CD4-positive, alpha-beta T cell (primary cell): ENCODE measurements around the gene LPCAT2. TPM values are rescaled to one million over a fixed set of nuclear protein-coding genes. Genes with fewer than 3 reads are reported as not detected.

ENCODE experiments used
- ATAC-seq: fragments of 200-7000 bp; cut with Tn5 transposase; one replicate; pipeline ENCODE4 v1.10.0; 2022; ENCODE audit warnings: mild to moderate bottlenecking; ENCODE audit not compliant: poor library complexity
- CTCF ChIA-PET: fragments of 350-600 bp; sonication (Branson Sonifier 250); formaldehyde crosslinking; loops from one replicate; lab custom pipeline; 2021; ENCODE audit warnings: antibody characterized with exemption, inconsistent platforms; lab: Charles Lee
- POLR2A ChIA-PET: fragments of 350-600 bp; sonication (Branson Sonifier 250); formaldehyde crosslinking; loops from one replicate; lab custom pipeline; 2021; ENCODE audit warnings: antibody characterized with exemption, inconsistent platforms; lab: Charles Lee
- DNase-seq, 14 experiments: peaks; one replicate each; pipeline ENCODE4 v3.0.0-alpha.2; 2013 to 2020; ENCODE audit warnings: mixed read lengths in 2 of 14
- H3K27ac ChIP-seq, 2 donors: one replicate each; pipeline versions ENCODE4 v1.5.1 to v1.7.0; 2013; ENCODE audit warnings: low read length in 2 of 2, low read depth in 1 of 2, mild to moderate bottlenecking in 1 of 2
- H3K27me3 ChIP-seq, 2 experiments: 1 replicate in 1 of 2; 2 replicates in 1 of 2; pipeline versions ENCODE4 v1.6.1 to v1.7.0; 2013; ENCODE audit warnings: low read length in 2 of 2, control low read depth in 1 of 2, mild to moderate bottlenecking in 1 of 2, moderate library complexity in 1 of 2; ENCODE audit not compliant: insufficient read depth in 2 of 2, control insufficient read depth in 1 of 2
- H3K36me3 ChIP-seq: one replicate; pipeline ENCODE4 v1.6.1; 2013; ENCODE audit warnings: low read length, control low read depth; ENCODE audit not compliant: insufficient read depth
- H3K4me1 ChIP-seq: one replicate; pipeline ENCODE4 v1.6.1; 2013; ENCODE audit warnings: low read length, control low read depth; ENCODE audit not compliant: insufficient read depth
- H3K4me3 ChIP-seq: one replicate; pipeline ENCODE4 v1.5.1; 2013; ENCODE audit warnings: mild to moderate bottlenecking, low read length, moderate library complexity
- H3K9me3 ChIP-seq, 2 experiments: 1 replicate in 1 of 2; 2 replicates in 1 of 2; pipeline versions ENCODE4 v1.6.1 to v1.7.0; 2013; ENCODE audit warnings: low read length in 2 of 2, mild to moderate bottlenecking in 2 of 2, control low read depth in 1 of 2, moderate library complexity in 1 of 2; ENCODE audit not compliant: control insufficient read depth in 1 of 2, insufficient read depth in 1 of 2
- H3K27ac Mint-ChIP-seq: one replicate; pipeline ENCODE4 v1.8.0; 2020; ENCODE audit warnings: mixed read lengths
- H3K27me3 Mint-ChIP-seq: one replicate; pipeline ENCODE4 v1.8.0; 2021; ENCODE audit warnings: mixed read lengths
- H3K36me3 Mint-ChIP-seq: one replicate; pipeline ENCODE4 v1.8.0; 2021; ENCODE audit warnings: low read depth, mixed read lengths
- H3K4me1 Mint-ChIP-seq: one replicate; pipeline ENCODE4 v1.8.0; 2021; ENCODE audit warnings: low read depth, mixed read lengths
- H3K4me3 Mint-ChIP-seq: one replicate; pipeline ENCODE4 v1.8.0; 2020; ENCODE audit warnings: mild to moderate bottlenecking, mixed read lengths
- H3K9me3 Mint-ChIP-seq: one replicate; pipeline ENCODE4 v1.8.0; 2020; ENCODE audit warnings: mixed read lengths
- intact Hi-C, 2 experiments: fragments of 100-400 bp; cut with DNase I in 1 of 2; cut with micrococcal nuclease in 1 of 2; formaldehyde crosslinking; loops; one replicate each; pipeline versions ENCODE4 v1.15.1 to v1.9.0; 2023 to 2025; cut with DNase I, micrococcal nuclease
- total RNA-seq, 174 experiments: library from RNA in 2 of 174; stranded (reverse) in 2 of 174; gene quantifications; one replicate each; pipeline ENCODE4 v1.2.3 and lab custom pipeline; 2021 to 2026
- TF ChIP-seq, protein P1 (sequence below): fragments of 200-600 bp; IDR thresholded peaks from one replicate; pipeline ENCODE4 v1.8.0; 2022; ENCODE audit warnings: antibody characterized with exemption, mild to moderate bottlenecking

The LPCAT2 gene
- total RNA-seq, 2 experiments from 2014 or later, result 0.22 to 0.36 TPM

GRCh38 chr16:55597928-55598327, 89.1 kb downstream of the LPCAT2 start:
- no peak overlapping the region for H3K27ac Mint-ChIP-seq

GRCh38 chr16:55605754-55606336, 97.0 kb downstream of the LPCAT2 start:
- H3K9me3 ChIP-seq, result no peaks in the 10 kb centered on the region
- no peaks in the 10 kb centered on the region for H3K27me3 ChIP-seq
- H3K36me3 Mint-ChIP-seq, result no peaks in the 10 kb centered on the region
- ATAC-seq, result no peak
- TF ChIP-seq, protein P1, sequence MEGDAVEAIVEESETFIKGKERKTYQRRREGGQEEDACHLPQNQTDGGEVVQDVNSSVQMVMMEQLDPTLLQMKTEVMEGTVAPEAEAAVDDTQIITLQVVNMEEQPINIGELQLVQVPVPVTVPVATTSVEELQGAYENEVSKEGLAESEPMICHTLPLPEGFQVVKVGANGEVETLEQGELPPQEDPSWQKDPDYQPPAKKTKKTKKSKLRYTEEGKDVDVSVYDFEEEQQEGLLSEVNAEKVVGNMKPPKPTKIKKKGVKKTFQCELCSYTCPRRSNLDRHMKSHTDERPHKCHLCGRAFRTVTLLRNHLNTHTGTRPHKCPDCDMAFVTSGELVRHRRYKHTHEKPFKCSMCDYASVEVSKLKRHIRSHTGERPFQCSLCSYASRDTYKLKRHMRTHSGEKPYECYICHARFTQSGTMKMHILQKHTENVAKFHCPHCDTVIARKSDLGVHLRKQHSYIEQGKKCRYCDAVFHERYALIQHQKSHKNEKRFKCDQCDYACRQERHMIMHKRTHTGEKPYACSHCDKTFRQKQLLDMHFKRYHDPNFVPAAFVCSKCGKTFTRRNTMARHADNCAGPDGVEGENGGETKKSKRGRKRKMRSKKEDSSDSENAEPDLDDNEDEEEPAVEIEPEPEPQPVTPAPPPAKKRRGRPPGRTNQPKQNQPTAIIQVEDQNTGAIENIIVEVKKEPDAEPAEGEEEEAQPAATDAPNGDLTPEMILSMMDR, result no peak
- POLR2A ChIA-PET, result no interaction called here
- no peak for DNase-seq
- H3K4me3 Mint-ChIP-seq, result no peak overlapping the region
- H3K9me3 Mint-ChIP-seq, result no peaks in the 10 kb centered on the region
- H3K27ac Mint-ChIP-seq, result no peak overlapping the region
- H3K36me3 ChIP-seq, result no peaks in the 10 kb centered on the region
- CTCF ChIA-PET, result no interaction called here
- no peaks in the 10 kb centered on the region for H3K4me1 Mint-ChIP-seq
- no peaks in the 10 kb centered on the region for H3K27me3 Mint-ChIP-seq
- H3K4me3 ChIP-seq, result no peak overlapping the region
- no peaks in the 10 kb centered on the region for H3K4me1 ChIP-seq
- intact Hi-C loops, result no loop called here
- H3K27ac ChIP-seq, result no peak overlapping the region

More at GRCh38 chr16:55597928-55598327, 89.1 kb downstream of the LPCAT2 start:
- Mint-ChIP-seq H3K36me3 (no peaks in the 10 kb centered on the region), H3K4me1 (no peaks in the 10 kb centered on the region), H3K9me3 (no peaks in the 10 kb centered on the region), H3K4me3 (no peak overlapping the region), H3K27me3 (peaks cover 26% of the 10 kb centered on the region)
- peaks cover 0 to 4% of the 10 kb centered on the region in 2 experiments for H3K27me3 ChIP-seq
- H3K4me3 ChIP-seq, result no peak overlapping the region
- DNase-seq, result no peak
- TF ChIP-seq, protein P1, result no peak
- CTCF ChIA-PET, result no interaction called here
- POLR2A ChIA-PET, result no interaction called here
- no peaks in the 10 kb centered on the region for H3K9me3 ChIP-seq
- no peak overlapping the region for H3K27ac ChIP-seq
- H3K4me1 ChIP-seq, result no peaks in the 10 kb centered on the region
- intact Hi-C loops, result no loop called here
- ATAC-seq, result no peak
- H3K36me3 ChIP-seq, result no peaks in the 10 kb centered on the region

GRCh38 chr16:55613613-55614335, 104.9 kb downstream of the LPCAT2 start:
- DNase-seq, result no peak
- Histone ChIP-seq H3K4me1 (no peaks in the 10 kb centered on the region), H3K27ac (no peak overlapping the region), H3K27me3 (peaks cover 4 to 5% of the 10 kb centered on the region in 2 experiments), H3K9me3 (peaks cover 0 to 5% of the 10 kb centered on the region in 2 experiments), H3K36me3 (no peaks in the 10 kb centered on the region), H3K4me3 (no peak overlapping the region)
- peaks cover 20% of the 10 kb centered on the region for H3K27me3 Mint-ChIP-seq
- TF ChIP-seq, protein P1, result no peak
- intact Hi-C loops, result no loop called here
- no peaks in the 10 kb centered on the region for H3K9me3 Mint-ChIP-seq
- ChIA-PET CTCF (no interaction called here), POLR2A (no interaction called here)
- no peak for ATAC-seq
- H3K27ac Mint-ChIP-seq, result no peak overlapping the region
- H3K36me3 Mint-ChIP-seq, result no peaks in the 10 kb centered on the region
- H3K4me1 Mint-ChIP-seq, result no peaks in the 10 kb centered on the region
- H3K4me3 Mint-ChIP-seq, result no peak overlapping the region
